Stimulated activated CD4-positive, alpha-beta T cell treated with anti-CD3 and anti-CD28 coated beads, Interleukin-12 subunit alpha, Interleukin-12 subunit beta, amount 100 ng/mL, for 24 hours (primary cell): ENCODE data around the gene CLK2.
A peak's percentile ranks its signal among the peaks of the same experiment; 100 is the strongest.
"Not testable (repeated sequence)": the region's sequence is repeated elsewhere in the genome, so short reads cannot be mapped to it uniquely, and the experiment has no call there.

Experiments
- DNase-seq, 2 experiments: peaks; one replicate each; pipeline ENCODE4 v3.0.0-alpha.2; 2020; ENCODE audit warnings: low read depth in 2 of 2

Gene CLK2

DNA sequence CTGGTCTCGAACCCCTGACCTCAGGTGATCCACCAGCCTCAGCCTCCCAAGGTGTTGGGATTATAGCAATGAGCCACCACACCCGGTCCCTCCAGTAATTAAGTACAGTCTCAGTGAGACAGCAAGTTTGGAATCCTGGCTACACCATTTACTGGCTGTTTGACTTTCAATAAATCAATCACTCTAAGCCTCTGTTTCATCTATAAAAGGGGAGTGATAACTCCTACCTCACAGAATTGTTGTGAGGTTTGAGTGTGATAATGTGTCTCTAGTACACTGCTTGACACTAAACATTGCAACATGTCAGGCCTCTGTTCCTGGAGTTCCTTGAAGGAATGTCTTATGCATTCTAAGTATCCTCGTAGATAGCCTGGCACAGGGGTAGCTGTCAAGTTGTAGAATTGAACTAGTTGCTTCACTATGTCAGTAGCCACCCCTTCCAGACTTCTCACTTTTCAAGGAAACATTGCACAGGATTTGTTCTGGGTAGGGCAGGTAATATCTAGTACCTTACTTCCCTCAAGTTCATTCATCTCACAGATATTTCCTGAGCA is 30.4 kb downstream of the CLK2 start:
- no peak for DNase-seq

DNA sequence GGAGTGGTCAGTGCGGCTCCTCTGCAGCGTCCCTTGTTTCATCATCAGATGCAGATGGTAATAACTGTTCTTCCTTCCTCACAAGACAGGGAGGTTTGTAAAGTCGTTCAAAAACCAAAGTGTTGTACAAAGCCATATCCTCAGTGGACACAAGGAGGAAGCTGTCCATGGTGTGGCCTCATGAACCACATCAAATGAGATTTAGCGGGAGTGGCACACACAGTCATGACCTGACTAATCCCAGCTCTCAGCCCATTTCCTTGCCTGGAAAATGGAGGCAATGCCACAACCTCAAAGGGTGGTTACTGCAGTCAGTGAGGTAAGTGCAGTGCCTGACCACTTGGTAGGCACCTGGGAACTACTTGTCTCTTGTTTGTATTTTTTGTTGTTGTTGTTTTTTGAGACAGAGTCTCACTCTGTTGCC is 31.5 kb downstream of the CLK2 start:
- DNase-seq: no peak

DNA sequence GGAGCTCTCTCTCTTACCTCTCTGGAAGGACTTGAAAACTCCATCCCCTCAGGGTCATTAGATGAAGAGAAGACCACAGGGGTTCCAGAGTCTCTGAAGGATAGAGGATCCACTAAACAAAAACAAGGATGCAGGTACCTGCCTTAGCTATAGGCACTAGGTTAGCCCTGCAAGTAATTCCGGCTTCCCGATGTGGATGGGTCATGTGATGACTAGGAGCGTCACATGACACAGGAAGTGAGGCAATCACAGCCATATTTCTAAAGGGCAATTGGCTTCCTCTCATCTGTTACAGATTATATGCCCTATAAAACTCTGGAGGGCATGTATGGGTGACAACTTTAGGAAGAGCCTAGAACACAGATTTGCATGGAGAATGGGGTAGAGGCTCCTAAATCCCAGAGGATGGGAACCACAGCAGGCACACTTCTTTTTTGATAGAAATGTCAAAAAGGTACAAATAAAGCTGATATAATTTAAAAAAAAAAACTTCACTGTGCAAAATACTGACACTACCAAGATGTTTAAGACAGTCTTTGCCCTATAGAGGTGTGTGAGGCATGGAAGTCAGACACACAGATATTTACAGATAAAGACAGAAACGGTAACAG is 32.1 kb downstream of the CLK2 start:
- peak; percentile 32 to 47 for DNase-seq

DNA sequence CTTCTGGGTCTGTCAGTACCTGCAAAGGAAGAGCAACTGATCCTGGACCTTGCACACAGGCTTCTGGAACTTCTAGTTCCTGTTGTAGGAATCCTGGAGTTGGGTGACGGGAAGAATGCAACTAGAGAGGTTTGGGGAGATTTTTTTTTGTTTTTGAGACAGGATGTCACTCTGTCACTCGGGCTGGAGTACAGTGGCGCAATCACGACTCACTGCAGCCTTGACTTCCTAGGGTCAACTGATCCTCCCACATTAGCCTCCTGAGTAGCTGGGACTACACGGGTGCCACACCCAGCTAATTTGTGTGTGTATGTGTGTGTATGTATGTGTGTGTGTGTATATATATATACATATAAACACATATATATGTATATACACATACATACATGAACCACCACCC is 36.9 kb downstream of the CLK2 start:
- no peak for DNase-seq

DNA sequence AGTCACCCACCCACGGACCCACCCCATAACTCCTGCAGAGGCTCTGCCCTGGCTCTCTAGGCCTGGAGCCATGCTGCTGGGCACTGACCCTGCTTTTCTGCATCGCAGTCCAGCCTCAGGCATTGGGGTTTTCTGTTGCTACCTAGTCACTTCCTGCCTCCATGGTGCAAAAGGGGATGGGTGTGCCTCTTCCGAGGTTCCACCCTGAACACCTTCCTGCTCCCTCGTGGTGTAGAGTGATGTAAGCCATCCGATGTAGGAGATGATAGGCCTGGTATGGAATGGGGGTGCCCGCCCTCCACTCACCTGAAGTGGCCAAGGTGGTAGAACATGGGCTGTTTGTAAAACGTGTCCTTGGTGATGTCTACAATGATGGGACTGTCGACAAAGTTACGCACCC is 37.9 kb downstream of the CLK2 start:
- not testable (repeated sequence) for DNase-seq

DNA sequence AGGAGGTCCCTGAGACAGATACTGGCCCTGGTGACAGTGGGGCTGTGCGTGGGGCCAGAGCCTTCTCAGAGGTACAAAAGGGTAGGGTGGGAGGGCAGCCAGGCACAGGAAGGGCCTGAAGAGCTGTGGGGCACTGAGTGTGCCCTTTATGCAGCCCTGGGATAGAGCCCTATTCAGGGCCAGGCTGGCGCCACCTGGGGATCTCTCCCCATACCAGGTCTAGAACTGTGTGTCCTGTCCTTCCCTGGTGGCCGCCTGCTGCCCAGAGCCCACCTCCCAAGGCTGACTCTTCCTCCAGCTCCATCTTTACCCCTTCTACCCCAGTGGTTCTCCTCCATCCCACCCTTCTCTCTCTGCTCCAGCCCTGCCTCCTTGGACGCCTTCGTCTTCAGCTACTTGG is 39.8 kb downstream of the CLK2 start:
- DNase-seq: not testable (repeated sequence)

DNA sequence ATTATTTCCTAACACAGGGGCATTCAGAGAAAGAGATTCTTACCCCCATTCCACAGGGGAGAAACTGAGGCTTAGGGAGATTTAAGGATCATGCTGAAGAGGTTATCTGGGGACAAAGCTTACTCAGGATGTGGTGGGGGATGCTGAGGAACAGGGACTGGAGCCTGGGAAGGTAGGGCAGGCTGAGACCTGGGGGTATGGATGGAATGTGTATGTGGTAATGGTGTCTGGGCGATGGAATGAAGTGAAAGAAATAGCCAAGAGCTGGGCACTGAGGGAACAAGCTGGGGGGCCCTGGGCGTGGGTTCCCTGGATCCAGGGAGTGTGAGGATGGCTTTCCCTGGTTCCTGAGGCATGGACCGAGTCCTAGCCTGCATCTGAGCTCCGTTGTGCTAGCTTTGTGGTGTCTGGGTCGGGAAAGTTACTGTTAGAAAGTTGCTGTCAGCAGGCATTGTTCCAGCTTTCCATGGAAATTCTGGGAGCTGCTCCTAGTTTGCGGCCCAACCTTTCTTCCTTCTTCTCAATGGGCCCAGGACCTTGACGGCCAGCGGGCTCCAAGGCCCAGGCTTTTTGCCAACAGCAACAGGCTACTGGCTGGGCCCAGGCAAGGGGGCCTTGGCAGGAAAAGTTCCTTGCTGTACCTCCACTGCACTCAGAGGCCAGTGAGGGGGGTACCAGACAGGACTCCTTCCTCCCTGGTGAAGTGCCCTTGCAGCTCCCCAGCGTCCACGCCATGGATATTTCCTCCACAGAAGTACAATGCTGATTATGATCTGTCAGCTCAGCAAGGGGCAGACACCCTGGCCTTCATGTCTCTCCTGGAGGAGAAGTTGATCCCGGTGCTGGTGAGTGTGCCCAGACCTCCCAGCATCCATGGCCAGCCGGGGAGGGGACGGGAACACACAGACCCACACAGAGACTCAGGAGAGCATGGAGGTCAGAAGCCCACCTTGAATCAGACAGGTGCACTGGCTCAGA is 41.0 kb downstream of the CLK2 start:
- DNase-seq: not testable (repeated sequence)

DNA sequence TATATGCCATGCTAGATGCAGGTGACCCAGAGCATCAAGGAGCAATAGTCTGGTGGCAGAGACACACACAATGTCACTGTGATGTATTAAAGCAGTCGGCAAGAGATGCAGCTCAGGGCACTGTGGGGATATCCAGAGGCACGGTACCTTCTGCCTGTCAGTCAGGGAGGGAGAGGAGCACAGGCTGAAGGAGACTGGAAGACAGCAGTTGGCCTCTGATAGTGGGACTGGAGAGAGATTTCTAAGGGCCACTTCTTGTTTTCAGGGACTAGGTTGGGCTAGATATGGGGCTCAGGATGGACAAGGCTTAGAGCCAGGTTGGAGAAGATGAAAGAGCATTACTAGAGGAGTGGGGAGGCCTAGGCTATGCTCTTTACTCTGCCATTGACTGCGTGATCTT is 42.0 kb downstream of the CLK2 start:
- not testable (repeated sequence) for DNase-seq

DNA sequence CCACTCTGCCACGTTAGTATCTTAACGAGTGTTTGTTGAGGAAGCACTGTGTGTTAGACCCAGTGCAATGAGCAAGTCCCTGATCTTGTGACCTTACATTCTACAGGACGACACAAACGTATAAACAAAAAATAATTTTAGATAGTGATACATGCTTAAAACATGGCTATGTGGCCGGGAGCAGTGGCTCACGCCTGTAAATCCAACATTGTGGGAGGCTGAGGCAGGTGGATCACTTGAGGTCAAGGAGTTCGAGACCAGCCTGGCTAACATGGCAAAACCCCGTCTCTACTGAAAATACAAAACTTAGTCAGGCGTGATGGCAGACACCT is 45.2 kb downstream of the CLK2 start:
- no peak for DNase-seq

DNA sequence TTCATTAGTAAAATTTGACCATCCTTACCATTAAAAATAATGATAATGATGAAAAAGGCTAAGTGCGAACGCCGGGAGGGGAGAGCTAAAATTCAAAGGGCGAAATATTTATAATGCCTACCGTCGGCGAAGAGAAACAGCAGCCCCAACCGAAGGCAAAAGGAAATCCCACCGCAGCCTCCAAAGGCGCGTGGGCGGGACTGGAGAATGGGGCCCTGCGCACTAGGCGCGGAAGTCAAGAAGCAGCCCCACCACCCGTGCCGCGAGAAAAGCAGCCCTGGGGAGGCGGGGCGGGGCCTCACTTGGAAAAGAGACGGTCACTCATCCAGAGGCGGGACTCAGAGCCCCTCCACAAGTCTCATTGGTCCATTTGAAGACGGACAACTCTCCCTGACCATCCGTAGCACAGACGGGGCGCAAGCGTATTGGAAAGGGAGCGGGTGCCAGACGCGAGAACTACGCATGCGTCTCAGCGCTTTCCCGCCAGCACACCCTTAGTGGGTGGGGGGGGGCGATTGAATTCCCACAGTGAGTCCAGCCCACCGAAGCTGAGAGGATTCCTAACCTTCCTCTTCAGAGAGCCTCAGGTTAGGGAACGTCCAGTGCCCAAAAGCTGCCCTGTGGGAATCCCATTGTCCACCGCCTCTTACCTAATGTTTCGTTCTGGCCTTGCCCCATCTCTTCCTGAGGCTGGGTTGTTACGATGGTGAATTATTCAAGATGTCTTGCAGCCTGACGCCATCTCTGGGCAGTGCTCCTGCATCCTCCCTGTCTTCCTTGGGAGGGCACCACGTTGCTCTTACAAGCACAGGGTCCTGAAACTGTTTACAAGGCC is 45.8 kb downstream of the CLK2 start:
- peak; percentile 95 to 99 for DNase-seq

DNA sequence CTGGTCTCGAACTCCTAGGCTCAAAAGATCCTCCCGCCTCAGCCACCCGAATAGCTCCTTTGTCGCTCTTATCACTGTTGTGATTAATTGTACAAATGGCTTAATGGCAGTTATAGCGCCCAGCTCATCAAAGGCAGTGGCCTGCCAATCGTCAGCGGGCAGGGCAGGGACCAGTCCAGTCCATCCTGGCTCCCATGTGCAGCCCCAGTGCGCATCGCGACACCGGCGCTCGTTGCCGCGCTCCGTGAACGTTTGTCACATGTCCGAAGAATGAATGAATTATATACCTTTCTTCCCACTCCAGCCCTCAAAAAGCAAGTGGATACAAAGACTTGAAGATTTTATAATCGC is 46.4 kb downstream of the CLK2 start:
- DNase-seq: peak in 1 of 2 experiments; percentile 41

DNA sequence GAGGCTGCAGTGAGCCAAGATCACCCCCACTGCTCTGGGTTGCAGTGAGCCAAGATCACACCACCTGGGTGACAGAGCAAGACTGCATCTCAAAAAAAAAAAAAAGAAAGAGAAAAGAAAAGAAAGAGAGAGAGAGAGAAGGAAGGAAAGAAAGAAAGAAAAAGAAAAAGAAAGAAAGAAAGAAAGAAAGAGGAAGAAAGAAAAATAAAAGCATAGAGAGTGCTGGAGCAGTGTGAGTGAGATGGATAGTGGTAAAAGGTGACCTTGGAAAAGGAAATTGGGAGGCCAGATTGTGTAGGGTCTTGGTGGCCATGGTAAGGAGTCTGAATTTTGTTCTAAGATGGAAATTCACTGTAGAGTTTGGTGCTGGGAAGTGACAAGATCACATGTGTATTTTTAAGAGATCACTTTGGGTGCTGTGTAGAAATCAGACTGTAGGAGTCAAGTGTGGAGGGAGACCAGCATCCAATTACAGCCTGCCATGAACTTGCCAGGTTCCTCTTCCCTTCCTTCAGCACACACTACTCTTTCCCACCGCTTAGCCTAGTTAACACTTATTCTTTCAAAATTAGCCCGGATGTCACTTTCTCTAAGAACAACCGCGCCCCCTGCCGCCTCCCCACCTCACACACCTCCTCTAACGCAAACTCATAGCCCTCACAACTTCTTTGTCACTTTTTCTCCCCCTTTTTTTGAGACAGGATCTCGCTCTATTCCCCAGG is 47.0 kb downstream of the CLK2 start:
- peak; percentile 55 to 73 for DNase-seq

DNA sequence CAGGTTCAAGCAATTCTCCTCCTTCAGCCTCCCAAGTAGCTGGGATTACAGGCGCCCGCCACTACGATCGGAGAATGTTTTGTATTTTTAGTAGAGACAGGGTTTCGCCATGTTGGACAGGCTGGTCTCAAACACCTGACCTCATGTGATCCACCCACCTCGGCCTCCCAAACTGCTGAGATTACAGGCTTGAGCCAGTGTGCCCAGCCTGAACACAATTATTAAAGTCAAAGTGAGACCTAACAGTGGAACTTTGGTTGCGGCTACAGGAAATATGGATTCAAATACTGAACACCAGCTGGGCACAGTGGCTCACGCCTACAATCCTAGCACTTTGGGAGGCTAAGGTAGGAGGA is 47.9 kb downstream of the CLK2 start:
- DNase-seq: not testable (repeated sequence)

DNA sequence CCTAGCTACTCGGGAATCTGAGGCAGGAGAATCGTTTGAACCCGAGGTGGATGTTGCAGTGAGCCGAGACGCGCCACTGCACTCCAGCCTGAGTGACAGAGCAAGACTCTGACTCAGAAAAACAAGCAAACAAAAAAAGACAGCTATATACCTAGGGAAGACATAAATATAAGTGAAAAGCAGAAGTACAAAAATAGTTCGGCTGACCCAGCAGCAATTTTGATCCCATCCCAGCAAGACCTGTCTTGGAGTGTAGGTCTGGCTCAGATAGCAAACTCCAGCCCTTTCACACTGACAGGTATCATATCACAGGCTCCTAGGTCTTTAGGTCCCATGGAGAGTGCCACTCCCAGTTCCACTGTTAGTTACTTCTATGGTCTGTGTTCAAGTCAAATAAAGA is 50.3 kb downstream of the CLK2 start:
- no peak for DNase-seq

DNA sequence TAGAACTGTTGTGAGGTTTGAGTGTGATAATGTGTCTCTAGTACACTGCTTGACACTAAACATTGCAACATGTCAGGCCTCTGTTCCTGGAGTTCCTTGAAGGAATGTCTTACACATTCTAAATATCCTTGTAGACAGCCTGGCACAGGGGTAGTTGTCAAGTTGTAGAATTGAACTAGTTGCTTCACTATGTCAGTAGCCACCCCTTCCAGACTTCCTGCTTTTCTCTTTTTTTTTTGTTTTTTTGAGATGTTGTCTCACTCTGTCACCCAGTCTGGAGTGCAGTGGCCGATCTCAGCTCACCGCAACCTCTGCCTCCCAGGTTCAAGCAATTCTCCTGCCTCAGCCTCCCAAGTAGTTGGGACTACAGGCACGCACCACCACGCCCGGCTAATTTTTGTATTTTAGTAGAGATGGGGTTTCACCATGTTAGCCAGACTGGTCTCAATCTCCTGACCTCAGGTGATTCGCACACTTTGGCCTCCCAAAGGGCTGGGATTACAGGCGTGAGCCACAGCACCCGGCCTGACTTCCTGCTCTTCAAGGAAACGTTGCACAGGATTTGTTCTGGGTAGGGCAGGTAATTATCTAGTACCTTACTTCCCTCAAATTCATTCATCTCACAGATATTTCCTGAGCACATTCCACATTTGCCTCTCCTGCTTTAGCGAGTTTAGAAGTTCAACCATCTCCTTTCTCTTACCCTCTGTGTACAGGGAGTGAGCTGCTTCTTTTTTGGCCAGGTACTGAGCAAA is 52.9 kb downstream of the CLK2 start:
- not testable (repeated sequence) for DNase-seq

DNA sequence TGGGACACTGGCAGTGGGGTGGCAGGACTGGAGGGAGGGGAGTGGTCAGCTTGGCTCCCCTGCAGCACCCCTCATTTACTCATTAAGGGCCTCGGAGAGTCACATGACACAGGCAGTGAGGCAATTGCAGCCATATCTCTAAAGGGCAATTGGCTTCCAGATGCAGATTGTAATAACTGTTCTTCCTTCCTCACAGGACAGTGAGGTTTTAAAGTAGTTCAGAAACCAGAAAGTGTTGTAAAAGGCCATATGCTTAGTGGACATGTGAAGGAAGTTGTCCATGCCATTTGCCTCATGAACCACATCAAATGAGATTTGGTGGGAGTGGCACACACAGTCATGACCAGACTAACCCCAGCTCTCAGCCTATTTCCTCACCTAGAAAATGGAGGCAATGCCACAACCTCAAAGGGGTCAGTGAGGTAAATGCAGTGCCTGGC is 53.7 kb downstream of the CLK2 start:
- no peak for DNase-seq

DNA sequence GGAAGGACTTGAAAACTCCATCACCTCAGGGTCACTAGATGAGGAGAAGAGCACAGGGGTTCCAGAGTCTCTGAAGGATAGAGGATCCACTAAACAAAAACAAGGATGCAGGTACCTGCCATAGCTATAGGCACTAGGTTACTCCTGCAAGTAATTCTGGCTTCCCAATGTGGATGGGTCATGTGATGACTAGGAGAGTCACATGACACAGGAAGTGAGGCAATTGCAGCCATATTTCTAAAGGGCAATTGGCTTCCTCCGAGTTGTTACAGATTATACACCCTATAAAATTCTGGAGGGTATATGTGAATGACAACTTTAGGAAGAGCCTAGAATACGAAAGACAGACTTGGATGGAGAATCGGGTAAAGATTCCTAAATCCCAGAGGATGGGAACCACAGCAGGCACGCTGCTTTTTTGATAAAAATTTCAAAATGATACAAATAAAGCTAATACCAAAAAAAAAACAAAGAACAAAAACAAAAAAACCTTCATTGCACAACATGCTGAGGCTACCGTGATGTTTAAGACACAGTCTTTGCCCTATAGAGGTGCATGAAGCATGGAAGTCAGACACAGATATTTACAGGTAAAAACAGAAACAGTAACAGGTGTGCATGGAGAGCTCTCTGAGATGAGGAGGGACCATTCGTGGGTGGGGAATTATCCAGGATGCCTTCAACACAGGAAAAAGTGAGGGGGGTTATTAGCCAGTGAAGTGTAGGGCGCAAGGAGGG is 54.3 kb downstream of the CLK2 start:
- DNase-seq: no peak

DNA sequence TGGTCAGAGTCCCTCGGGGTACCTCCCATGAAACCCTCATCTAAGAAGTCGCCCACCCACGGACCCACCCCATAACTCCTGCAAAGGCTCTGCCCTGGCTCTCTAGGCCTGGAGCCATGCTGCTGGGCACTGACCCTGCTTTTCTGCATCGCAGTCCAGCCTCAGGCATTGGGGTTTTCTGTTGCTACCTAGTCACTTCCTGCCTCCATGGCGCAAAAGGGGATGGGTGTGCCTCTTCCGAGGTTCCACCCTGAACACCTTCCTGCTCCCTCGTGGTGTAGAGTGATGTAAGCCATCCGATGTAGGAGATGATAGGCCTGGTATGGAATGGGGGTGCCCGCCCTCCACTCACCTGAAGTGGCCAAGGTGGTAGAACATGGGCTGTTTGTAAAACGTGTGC is 58.6 kb downstream of the CLK2 start:
- DNase-seq: not testable (repeated sequence)
